HepG2 (cell line): Measurements from ENCODE around the gene TDRD9. TPM values are rescaled to one million over a fixed set of nuclear protein-coding genes. Genes with fewer than 3 reads are reported as not detected.
A peak's percentile ranks its signal among the peaks of the same experiment; 100 is the strongest.

Source experiments
- ASH2L ChIP-seq: fragments of 300-600, 200-600 bp; sonication (generic); IDR thresholded peaks from 2 replicates; pipeline ENCODE4 v1.7.0; 2017; ENCODE audit warnings: low read depth, mild to moderate bottlenecking, moderate library complexity, mixed read lengths, low read length; ENCODE audit not compliant: insufficient read length
- FOXP4 ChIP-seq: sonication (generic); formaldehyde crosslinking; IDR thresholded peaks from 2 replicates; pipeline ENCODE4 v1.4.0; 2020; ENCODE audit warnings: missing genetic modification reagents
- JUN ChIP-seq: sonication (generic); formaldehyde crosslinking; IDR thresholded peaks from 2 replicates; pipeline ENCODE4 v1.4.0; 2020; ENCODE audit warnings: mild to moderate bottlenecking, missing genetic modification reagents
- LCORL ChIP-seq, 2 experiments: fragments of 450-650 bp in 1 of 2; sonication (generic) in 1 of 2; formaldehyde crosslinking in 1 of 2; IDR thresholded peaks; 2 replicates each; pipeline versions ENCODE4 v1.5.0 to v1.6.1; 2017 to 2020; ENCODE audit warnings: antibody characterized with exemption in 1 of 2, missing genetic modification reagents in 1 of 2
- MTF2 ChIP-seq: sonication (generic); formaldehyde crosslinking; IDR thresholded peaks from 2 replicates; pipeline ENCODE4 v1.5.0; 2020; ENCODE audit warnings: missing genetic modification reagents, borderline replicate concordance
- PCBP1 ChIP-seq: fragments of 200-400 bp; formaldehyde crosslinking; IDR thresholded peaks from 2 replicates; pipeline ENCODE4 v1.6.1; 2017; ENCODE audit warnings: mild to moderate bottlenecking, low read depth, low read length, borderline replicate concordance
- PHF20 ChIP-seq: sonication (generic); formaldehyde crosslinking; IDR thresholded peaks from 2 replicates; pipeline ENCODE4 v1.5.0; 2020; ENCODE audit warnings: mild to moderate bottlenecking, missing genetic modification reagents
- SALL1 ChIP-seq: sonication (generic); formaldehyde crosslinking; IDR thresholded peaks from 2 replicates; pipeline ENCODE4 v1.8.0; 2022; ENCODE audit warnings: mild to moderate bottlenecking, missing genetic modification reagents
- SNAPC2 ChIP-seq: sonication (generic); formaldehyde crosslinking; IDR thresholded peaks from 2 replicates; pipeline ENCODE4 v1.8.1; 2022; ENCODE audit warnings: mild to moderate bottlenecking, missing genetic modification reagents
- SP4 ChIP-seq: sonication (generic); formaldehyde crosslinking; IDR thresholded peaks from 2 replicates; pipeline ENCODE4 v1.8.1; 2023; ENCODE audit warnings: mild to moderate bottlenecking, missing genetic modification reagents
- TAF1 ChIP-seq: sonication (generic); formaldehyde crosslinking; IDR thresholded peaks from 2 replicates; pipeline ENCODE4 v1.4.0; 2020; ENCODE audit warnings: missing genetic modification reagents
- ZFYVE20 ChIP-seq: sonication (generic); formaldehyde crosslinking; IDR thresholded peaks from 2 replicates; pipeline ENCODE4 v1.8.0; 2023; ENCODE audit warnings: low read depth, mild to moderate bottlenecking, moderate library complexity, missing genetic modification reagents, borderline replicate concordance
- ZIK1 ChIP-seq: sonication (generic); formaldehyde crosslinking; IDR thresholded peaks from 2 replicates; pipeline ENCODE4 v1.5.0; 2020; ENCODE audit warnings: mild to moderate bottlenecking, low read depth, missing genetic modification reagents, borderline replicate concordance
- ZNF18 ChIP-seq: sonication (generic); formaldehyde crosslinking; IDR thresholded peaks from 2 replicates; pipeline ENCODE4 v1.8.0; 2022; ENCODE audit warnings: mild to moderate bottlenecking, missing genetic modification reagents; ENCODE audit not compliant: insufficient replicate concordance
- ZNF230 ChIP-seq: sonication (generic); formaldehyde crosslinking; IDR thresholded peaks from 2 replicates; pipeline ENCODE4 v1.4.0; 2020; ENCODE audit warnings: mild to moderate bottlenecking, missing genetic modification reagents
- ZNF343 ChIP-seq: sonication (generic); formaldehyde crosslinking; IDR thresholded peaks from 2 replicates; pipeline ENCODE4 v1.4.0; 2020; ENCODE audit warnings: mild to moderate bottlenecking, missing genetic modification reagents
- ZNF383 ChIP-seq: sonication (generic); formaldehyde crosslinking; IDR thresholded peaks from 2 replicates; pipeline ENCODE4 v1.4.0; 2020; ENCODE audit warnings: missing genetic modification reagents, mild to moderate bottlenecking, borderline replicate concordance
- ZNF512 ChIP-seq: sonication (generic); formaldehyde crosslinking; IDR thresholded peaks from 2 replicates; pipeline ENCODE4 v1.4.0; 2020; ENCODE audit warnings: mild to moderate bottlenecking, missing genetic modification reagents
- ZNF614 ChIP-seq: IDR thresholded peaks from 2 replicates; pipeline ENCODE4 v1.6.1; 2018; ENCODE audit warnings: missing biosample characterization, missing genetic modification reagents, inconsistent platforms, borderline replicate concordance
- ZNF674 ChIP-seq: sonication (generic); formaldehyde crosslinking; IDR thresholded peaks from 2 replicates; pipeline ENCODE4 v1.5.0; 2020; ENCODE audit warnings: low read depth, mild to moderate bottlenecking, missing genetic modification reagents
- ZNF790 ChIP-seq: sonication (generic); formaldehyde crosslinking; IDR thresholded peaks from 2 replicates; pipeline ENCODE4 v1.8.0; 2022; ENCODE audit warnings: missing genetic modification reagents, mild to moderate bottlenecking, borderline replicate concordance
- ZSCAN5A ChIP-seq: sonication (generic); formaldehyde crosslinking; IDR thresholded peaks from 2 replicates; pipeline ENCODE4 v1.8.0; 2022; ENCODE audit warnings: mild to moderate bottlenecking, missing genetic modification reagents, borderline replicate concordance
- polyA plus RNA-seq, 8 experiments: library from polyadenylated mRNA; depleted of rRNA in 3 of 8; stranded (reverse) in 7 of 8; unstranded in 1 of 8; fragments of >200 nt; fragmentation: Illumina TruSeq in 4 of 8; extraction: Trizol in 4 of 8; gene quantifications; 2 replicates each; pipeline versions ENCODE4 v1.2.1 to v1.2.3, GENCODE V29; 2011 to 2016; ENCODE audit warnings: low read depth in 4 of 8, missing spikeins in 1 of 8, mixed read lengths in 1 of 8; ENCODE audit not compliant: insufficient read depth in 1 of 8
- total RNA-seq, 5 experiments: library from RNA; depleted of rRNA; stranded (reverse); fragments of >200 nt; fragmentation: Illumina TruSeq; extraction: Trizol; gene quantifications; 2 replicates each; pipeline ENCODE4 v1.2.3, GENCODE V29; 2016; ENCODE audit warnings: low read depth in 1 of 5

The TDRD9 gene
- total and polyA plus RNA-seq, 2 of the 13 experiments (the other 11 are each of a cell fraction or from before 2014, with no cell fraction given) = not detected

GRCh38 chr14:103889313-103890051, 38.8 kb upstream of the TDRD9 start (continued):
- TF ChIP-seq ZNF512 (CRISPR knock-in tag) (no peak), JUN (CRISPR knock-in tag) (0 out of 2 replicates have a peak, but pooled peaks have one; percentile 55), ZNF614 (0 out of 2 replicates have a peak, but pooled peaks have one; percentile 35), ZSCAN5A (0 out of 2 replicates have a peak, but pooled peaks have one; percentile 44), ZNF343 (CRISPR knock-in tag) (peak; percentile 86; the same call in 1 of the 2 replicates), ZIK1 (no peak), ZNF383 (CRISPR knock-in tag) (0 out of 2 replicates have a peak, but pooled peaks have one; percentile 40), PHF20 (CRISPR knock-in tag) (0 out of 2 replicates have a peak, but pooled peaks have one; percentile 28), PCBP1 (0 out of 2 replicates have a peak, but pooled peaks have one; percentile 27), SP4 (CRISPR knock-in tag) (peak; percentile 76), TAF1 (CRISPR knock-in tag) (peak; percentile 44; the same call in 1 of the 2 replicates), SNAPC2 (CRISPR knock-in tag) (no peak), ZNF674 (no peak), SALL1 (peak; percentile 68; the same call in 1 of the 2 replicates), LCORL (IDR thresholded peaks at IDR 0.05) (no peak), LCORL (CRISPR knock-in tag; IDR thresholded peaks at IDR 0.05) (0 out of 2 replicates have a peak, but pooled peaks have one; percentile 43), MTF2 (CRISPR knock-in tag) (no peak), ZFYVE20 (no peak), ZNF790 (CRISPR knock-in tag) (0 out of 2 replicates have a peak, but pooled peaks have one; percentile 51), ASH2L (no peak), ZNF18 (CRISPR knock-in tag) (no peak), ZNF230 (CRISPR knock-in tag) (no peak), FOXP4 (peak; percentile 88)
